K562 (cell line): ENCODE data around the gene CCT7. TPM values are rescaled to one million over a fixed set of nuclear protein-coding genes. Genes with fewer than 3 reads are reported as not detected.

Experiments used
- ATAC-seq: fragments of 200-7000 bp; cut with Tn5 transposase; 3 replicates; pipeline ENCODE4 v1.9.1; 2020; ENCODE audit warnings: moderate library complexity
- BruUV-seq: library from RNA; stranded (reverse); fragments of 400-500 nt; replicated peaks from 2 replicates; lab custom pipeline; 2021; lab: Mats Ljungman, UMichigan
- CTCF ChIA-PET: fragments of 300-600 bp; formaldehyde crosslinking; extraction: SDS; loops from one replicate; lab custom pipeline; 2021; ENCODE audit warnings: low intra/inter-chr PET ratio; lab: Yijun Ruan, JAX
- POLR2A ChIA-PET: fragments of 300-600, 350-650 bp; sonication (Branson Sonifier 250); formaldehyde crosslinking; extraction: SDS; loops from one replicate; lab custom pipeline; 2021; ENCODE audit warnings: antibody characterized with exemption, inconsistent platforms; lab: Yijun Ruan, JAX
- DNase-seq, 4 experiments: peaks; one replicate each; pipeline versions ENCODE4 v3.0.0 to v3.0.0-alpha.2; 2011 to 2018; ENCODE audit warnings: low spot score in 3 of 4, mixed read lengths in 3 of 4; ENCODE audit errors: extremely low read depth in 1 of 4
- FAIRE-seq: peaks from 2 replicates; lab custom pipeline; 2011; peaks lifted over from hg19 to GRCh38; lab: Jason Lieb, UNC
- H2AFZ ChIP-seq: 2 replicates; pipeline ENCODE4 v1.6.0; 2011; ENCODE audit warnings: low read depth, low read length, control low read depth, inconsistent platforms
- H3K27ac ChIP-seq: fragments of 200-600 bp; 3 replicates; pipeline ENCODE4 v1.8.0; 2011; ENCODE audit warnings: low read depth, mild to moderate bottlenecking, control low read depth, inconsistent platforms, low read length, moderate library complexity, mixed read lengths; ENCODE audit errors: extremely low read depth
- H3K27me3 ChIP-seq, 2 experiments: fragments of 300-600 bp in 1 of 2; 2 replicates in 1 of 2; 3 replicates in 1 of 2; pipeline versions ENCODE4 v1.6.0 to v1.8.0; 2011; ENCODE audit warnings: inconsistent platforms in 2 of 2, low read length in 2 of 2, mild to moderate bottlenecking in 1 of 2, mixed read lengths in 1 of 2, moderate library complexity in 1 of 2; ENCODE audit not compliant: control insufficient read depth in 2 of 2, insufficient read depth in 2 of 2
- H3K36me3 ChIP-seq: fragments of 300-600 bp; 3 replicates; pipeline ENCODE4 v1.8.0; 2011; ENCODE audit warnings: mild to moderate bottlenecking, low read length, inconsistent platforms; ENCODE audit not compliant: control insufficient read depth, insufficient read depth
- H3K4me1 ChIP-seq, 2 experiments: fragments of 200-600 bp in 1 of 2; replicated peaks in 1 of 2; 2 replicates in 1 of 2; 3 replicates in 1 of 2; pipeline versions ENCODE4 v1.5.1 to v1.8.0; 2011; ENCODE audit warnings: inconsistent platforms in 2 of 2, low read length in 2 of 2, mild to moderate bottlenecking in 1 of 2, mixed read lengths in 1 of 2, moderate library complexity in 1 of 2; ENCODE audit not compliant: control insufficient read depth in 2 of 2, insufficient read depth in 2 of 2
- H3K4me2 ChIP-seq: 2 replicates; pipeline ENCODE4 v1.6.1; 2011; ENCODE audit warnings: low read length, control low read depth, inconsistent platforms, mixed read lengths; ENCODE audit not compliant: insufficient read depth
- H3K4me3 ChIP-seq: fragments of 200-600 bp; sonication (generic), shearing (Covaris generic); 2 replicates; pipeline ENCODE4 v1.5.1; 2016; ENCODE audit warnings: control low read depth, inconsistent platforms
- H3K79me2 ChIP-seq: fragments of 200-600 bp; 3 replicates; pipeline ENCODE4 v1.8.0; 2011; ENCODE audit warnings: low read length, inconsistent platforms; ENCODE audit not compliant: control insufficient read depth, insufficient read depth
- H3K9ac ChIP-seq, 2 experiments: 2 replicates each; pipeline versions ENCODE4 v1.6.0 to v1.6.1; 2011; ENCODE audit warnings: low read depth in 2 of 2, low read length in 2 of 2, control low read depth in 1 of 2, inconsistent platforms in 1 of 2, mild to moderate bottlenecking in 1 of 2, mixed read lengths in 1 of 2; ENCODE audit not compliant: insufficient read depth in 1 of 2
- H3K9me1 ChIP-seq: one replicate; pipeline ENCODE4 v1.6.0; 2011; ENCODE audit warnings: inconsistent platforms, mild to moderate bottlenecking, low read length, moderate library complexity; ENCODE audit not compliant: control insufficient read depth, insufficient read depth
- H3K9me3 ChIP-seq: replicated peaks from 2 replicates; pipeline ENCODE4 v1.5.1; 2011; ENCODE audit warnings: low read depth, low read length, inconsistent platforms; ENCODE audit not compliant: control insufficient read depth, insufficient read depth
- H4K20me1 ChIP-seq: replicated peaks from 2 replicates; pipeline ENCODE4 v1.6.1; 2011; ENCODE audit warnings: low read length, inconsistent platforms, mixed read lengths; ENCODE audit not compliant: control insufficient read depth, insufficient read depth
- BHLHE40 ChIP-seq: IDR thresholded peaks from 2 replicates; pipeline ENCODE4 v1.6.1; 2011; ENCODE audit warnings: low read length, improper control_type of control experiment
- ELF1 ChIP-seq: fragments of 200-800 bp; sonication (Bioruptor generic); IDR thresholded peaks from 2 replicates; pipeline ENCODE4 v1.6.1; 2016; ENCODE audit warnings: missing genetic modification characterization, missing compliant biosample characterization
- GABPB1 ChIP-seq: sonication (generic); formaldehyde crosslinking; IDR thresholded peaks from 2 replicates; pipeline ENCODE4 v1.8.0; 2022; ENCODE audit warnings: mild to moderate bottlenecking, missing genetic modification reagents
- HMGXB4 ChIP-seq: sonication (generic); formaldehyde crosslinking; IDR thresholded peaks from 2 replicates; pipeline ENCODE4 v1.8.1; 2023; ENCODE audit warnings: mild to moderate bottlenecking, missing genetic modification reagents
- LEF1 ChIP-seq: fragments of 450-650 bp; IDR thresholded peaks from 2 replicates; pipeline ENCODE4 v1.6.1; 2016; ENCODE audit warnings: mild to moderate bottlenecking
- RAD21 ChIP-seq, 2 experiments: fragments of 250-450 bp in 1 of 2; fragments of 450-650 bp in 1 of 2; sonication (Bioruptor Pico) in 1 of 2; formaldehyde crosslinking in 1 of 2; IDR thresholded peaks in 1 of 2; conservative IDR thresholded peaks in 1 of 2; 2 replicates each; pipeline versions ENCODE4 v1.4.0 to v1.8.0; 2020 to 2022; ENCODE audit warnings: mild to moderate bottlenecking in 2 of 2, moderate library complexity in 1 of 2
- RFX7 ChIP-seq: fragments of 250-450 bp; sonication (Bioruptor Pico); IDR thresholded peaks from 2 replicates; pipeline ENCODE4 v1.5.1; 2021; ENCODE audit warnings: mild to moderate bottlenecking
- RNF2 ChIP-seq: sonication (generic); IDR thresholded peaks from 2 replicates; pipeline ENCODE4 v1.6.1; 2016
- ZBTB26 ChIP-seq: fragments of 450-650 bp; formaldehyde crosslinking; IDR thresholded peaks from 2 replicates; pipeline ENCODE4 v1.4.0; 2022; ENCODE audit warnings: missing genetic modification characterization
- ZBTB5 ChIP-seq: fragments of 450-650 bp; IDR thresholded peaks from 2 replicates; pipeline ENCODE4 v1.6.1; 2017; ENCODE audit warnings: antibody characterized with exemption
- ZNF165 ChIP-seq: fragments of 250-450 bp; sonication (Bioruptor Pico); IDR thresholded peaks from 2 replicates; pipeline ENCODE4 v1.4.0; 2020; ENCODE audit warnings: borderline replicate concordance
- ZNF280B ChIP-seq: fragments of 250-450 bp; sonication (Bioruptor Pico); IDR thresholded peaks from 2 replicates; pipeline ENCODE4 v1.5.1; 2021; ENCODE audit warnings: mild to moderate bottlenecking
- ZNF395 ChIP-seq: fragments of 200-800 bp; sonication (Bioruptor generic); IDR thresholded peaks from 2 replicates; pipeline ENCODE4 v1.6.1; 2017; ENCODE audit warnings: missing genetic modification characterization, missing compliant biosample characterization
- ZNF76 ChIP-seq: fragments of 250-450 bp; sonication (Bioruptor Pico); IDR thresholded peaks from 2 replicates; pipeline ENCODE4 v1.4.0; 2020; ENCODE audit warnings: mild to moderate bottlenecking, moderate library complexity, borderline replicate concordance
- ZNF77 ChIP-seq: fragments of 250-450 bp; sonication (Bioruptor Pico); IDR thresholded peaks from 2 replicates; pipeline ENCODE4 v1.5.0; 2020
- WGBS: fragments of 100-300 bp; shearing (Covaris generic); methylation state at CpG from one replicate; pipeline ENCODE4 v1.1.6; 2016; ENCODE audit warnings: low coverage, mixed read lengths; ENCODE audit not compliant: insufficient coverage; ENCODE audit errors: missing lambda C conversion rate; 5-methylcytosine and 5-hydroxymethylcytosine counted together
- in situ Hi-C: fragments of 300-500 bp; cut with MboI; formaldehyde crosslinking; loops from 4 replicates; pipeline ENCODE4 v1.15.0; 2018; ENCODE audit warnings: inconsistent platforms, mixed read lengths
- intact Hi-C: fragments of 100-400 bp; cut with micrococcal nuclease; formaldehyde crosslinking; loops from 2 replicates; pipeline ENCODE4 v1.14.2; 2022
- polyA plus RNA-seq, 8 experiments: library from polyadenylated mRNA; depleted of rRNA in 4 of 8; stranded (reverse) in 5 of 8; unstranded in 3 of 8; fragments of >200 nt; fragmentation: Nextera tagmentation in 2 of 8; fragmentation: Illumina TruSeq in 1 of 8; extraction: Ambion mirVana in 2 of 8; extraction: Trizol in 1 of 8; gene quantifications; 2 replicates each; pipeline versions ENCODE4 v1.2.1 to v1.2.3, GENCODE V29; 2011 to 2014; ENCODE audit warnings: inconsistent platforms in 1 of 8, missing spikeins in 1 of 8
- total RNA-seq, 7 experiments: library from RNA; depleted of rRNA in 6 of 7; stranded (reverse); fragments of >200 nt in 6 of 7; fragmentation: Illumina TruSeq in 2 of 7; extraction: Trizol in 2 of 7; gene quantifications; 2 replicates each; pipeline versions ENCODE4 v1.2.1 to v1.2.3, GENCODE V29; 2011 to 2021; ENCODE audit warnings: low replicate concordance in 1 of 7

The CCT7 gene
- total and polyA plus RNA-seq, 9 of the 15 experiments (the other 6 are each of a cell fraction or from before 2014, with no cell fraction given) = 326 to 856 (median 638) TPM

- Histone ChIP-seq H3K4me3 (no peak overlapping the region), H4K20me1 (peaks cover 5% of the 10 kb centered on the region; the same call in 1 of the 2 replicates), H3K4me1 (peaks cover 0 to 2% of the 10 kb centered on the region in 2 experiments; a peak in 2 of 5 replicates), H3K4me2 (no peak overlapping the region), H2AFZ (no peak overlapping the region), H3K9me3 (no peaks in the 10 kb centered on the region), H3K27ac (no peak overlapping the region), H3K9me1 (no peaks in the 10 kb centered on the region), H3K9ac (no peak overlapping the region), H3K27me3 (peaks cover 0 to 8% of the 10 kb centered on the region in 2 experiments; a peak in 1 of 5 replicates), H3K36me3 (peaks cover 6% of the 10 kb centered on the region; the same call in 1 of the 3 replicates), H3K79me2 (no peaks in the 10 kb centered on the region)
- 35% methylated on average over 8 of the region's 14 CpGs for WGBS
- no TSS peak for BruUV-seq
- ChIA-PET CTCF (no interaction called here), POLR2A (interaction anchor here (1.7 kb wide), 1 partner anchor 11 kb away, joined by 9 read pairs; no protein-coding TSS in a partner anchor)
- FAIRE-seq = no peak
- intact Hi-C loops = no loop called here
- in situ Hi-C loops = no loop called here
- DNase-seq = no peak
- no peak for ATAC-seq
- no peak for TF ChIP-seq ZNF165 (CRISPR knock-in tag)
- TF ChIP-seq ZNF395 (CRISPR knock-in tag) = no peak
- TF ChIP-seq BHLHE40 = no peak
- TF ChIP-seq HMGXB4 (CRISPR knock-in tag) = no peak
- no peak for TF ChIP-seq GABPB1 (CRISPR knock-in tag)
- TF ChIP-seq ZNF77 (CRISPR knock-in tag) = no peak
- no peak for TF ChIP-seq RAD21 (CRISPR knock-in tag; conservative IDR thresholded peaks at IDR 0.05 in 1 of 2, IDR thresholded peaks at IDR 0.05 in 1 of 2)
- TF ChIP-seq RNF2 = no peak
- TF ChIP-seq ZNF76 (CRISPR knock-in tag) = no peak
- TF ChIP-seq RFX7 (CRISPR knock-in tag) = no peak
- TF ChIP-seq ZBTB26 = no peak
- TF ChIP-seq LEF1 = no peak
- TF ChIP-seq ZNF280B (CRISPR knock-in tag) = no peak
- TF ChIP-seq ZBTB5 = no peak
- TF ChIP-seq ELF1 = no peak
Measured at GRCh38 chr2:73268366-73268829, 34.3 kb downstream of the CCT7 start.
